Stimulated activated naive CD8-positive, alpha-beta T cell treated with anti-CD3 and anti-CD28 coated beads, Interleukin-15, Interleukin-2, amounts not matched to agents 100 U/mL and 50 U/mL, for 24 hours (primary cell): ENCODE data around the gene STAC.

ENCODE experiments used
- ATAC-seq: fragments of 150-1000 bp; cut with Tn5 transposase; one replicate; pipeline ENCODE4 v1.10.0; 2021
- DNase-seq: peaks from one replicate; pipeline ENCODE4 v3.0.0; 2021

The STAC gene

DNA sequence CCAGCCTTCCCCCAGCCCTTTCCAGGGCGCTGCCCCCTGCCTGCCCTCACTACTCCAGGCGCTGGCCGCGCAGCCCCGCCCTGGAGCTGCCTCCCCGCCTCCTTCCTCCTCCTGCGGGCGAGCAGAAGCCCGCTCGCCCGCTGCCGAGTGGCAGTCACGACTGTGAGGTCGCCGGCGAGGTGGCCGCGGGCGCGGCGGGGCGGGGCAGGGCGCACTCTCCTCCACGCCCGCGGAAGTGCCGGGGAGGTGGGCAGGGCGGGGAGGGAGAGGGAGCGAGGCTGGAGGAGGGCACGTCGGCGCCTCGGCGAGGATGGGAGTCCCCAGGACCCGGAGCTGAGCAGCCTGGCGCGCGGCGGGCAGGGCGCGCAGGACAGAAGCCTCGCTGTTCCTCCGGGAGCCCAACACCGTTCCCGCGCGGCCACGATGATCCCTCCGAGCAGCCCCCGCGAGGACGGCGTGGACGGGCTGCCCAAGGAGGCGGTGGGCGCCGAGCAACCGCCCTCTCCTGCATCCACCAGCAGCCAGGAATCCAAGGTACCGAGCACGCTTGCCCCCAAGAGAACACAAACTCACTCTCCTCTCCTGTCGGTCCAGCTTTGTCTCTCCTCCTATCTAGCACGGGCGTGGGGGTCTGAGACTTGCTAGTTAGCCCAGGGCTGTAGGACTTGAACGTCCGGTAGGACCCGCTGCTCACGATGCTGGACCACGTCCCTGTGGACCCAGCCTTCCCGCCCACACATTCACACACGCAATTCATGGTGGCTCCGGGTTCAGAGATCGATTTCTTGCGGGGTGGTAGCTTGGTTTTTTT, at the start of gene STAC:
Gene STAC (plus strand): TSS at position 284 of the 811 bp plus-strand sequence. CDS start 140 bp downstream, at position 424.
- DNase-seq (peak; percentile 24), ATAC-seq (peak; percentile 50)

DNA sequence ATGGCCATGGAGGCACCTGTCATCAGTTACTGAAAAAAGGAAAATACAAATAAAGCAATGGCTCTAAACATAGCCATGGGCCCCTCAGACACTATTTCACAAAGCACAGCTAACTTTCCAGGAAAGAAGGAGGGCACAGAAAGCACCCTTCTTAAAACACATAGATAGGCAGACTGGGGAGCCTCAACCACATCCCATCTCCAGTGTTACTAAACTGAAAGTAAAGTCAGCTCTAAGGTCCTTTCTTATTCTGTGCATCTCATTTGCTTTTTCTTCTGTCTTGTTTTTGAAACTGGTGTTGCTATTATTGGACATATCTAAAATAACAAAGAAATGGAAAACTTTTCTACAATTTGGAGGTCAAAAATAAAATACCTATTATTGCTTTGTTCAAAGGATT, 48.2 kb upstream of the STAC start:
- DNase-seq (no peak), ATAC-seq (no peak)

DNA sequence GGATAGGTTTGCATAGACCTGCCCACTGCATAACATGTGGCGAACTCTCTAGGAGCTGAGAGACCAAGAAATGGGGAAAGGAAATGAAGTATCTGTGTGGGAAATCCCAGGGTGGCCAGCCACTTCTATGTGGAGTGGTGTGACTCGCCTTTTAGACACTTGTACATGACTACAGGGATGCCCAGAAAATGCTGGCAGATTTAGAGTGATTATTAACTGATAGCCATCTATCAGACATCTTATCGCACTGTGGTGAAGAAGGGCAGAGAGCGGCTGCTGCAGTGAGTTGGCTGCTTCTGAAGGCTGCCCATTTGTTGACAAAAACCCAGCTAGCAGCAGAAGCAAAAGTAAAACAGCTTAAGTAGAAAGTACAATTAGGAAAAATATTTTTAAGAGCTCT, 18.1 kb upstream of the STAC start:
- no peak for ATAC-seq
- DNase-seq, result no peak

- DNase-seq, result no peak
- ATAC-seq, result no peak
Observed at GRCh38 chr3:36362973-36363372, 17.3 kb upstream of the STAC start.

- ATAC-seq (no peak), DNase-seq (no peak)
Observed at GRCh38 chr3:36364260-36364659, 16.0 kb upstream of the STAC start.

GRCh38 chr3:36365829-36366228, 14.5 kb upstream of the STAC start:
- DNase-seq (no peak), ATAC-seq (no peak)

- ATAC-seq (no peak), DNase-seq (no peak)
Observed at GRCh38 chr3:36366308-36366707, 14.0 kb upstream of the STAC start.

DNA sequence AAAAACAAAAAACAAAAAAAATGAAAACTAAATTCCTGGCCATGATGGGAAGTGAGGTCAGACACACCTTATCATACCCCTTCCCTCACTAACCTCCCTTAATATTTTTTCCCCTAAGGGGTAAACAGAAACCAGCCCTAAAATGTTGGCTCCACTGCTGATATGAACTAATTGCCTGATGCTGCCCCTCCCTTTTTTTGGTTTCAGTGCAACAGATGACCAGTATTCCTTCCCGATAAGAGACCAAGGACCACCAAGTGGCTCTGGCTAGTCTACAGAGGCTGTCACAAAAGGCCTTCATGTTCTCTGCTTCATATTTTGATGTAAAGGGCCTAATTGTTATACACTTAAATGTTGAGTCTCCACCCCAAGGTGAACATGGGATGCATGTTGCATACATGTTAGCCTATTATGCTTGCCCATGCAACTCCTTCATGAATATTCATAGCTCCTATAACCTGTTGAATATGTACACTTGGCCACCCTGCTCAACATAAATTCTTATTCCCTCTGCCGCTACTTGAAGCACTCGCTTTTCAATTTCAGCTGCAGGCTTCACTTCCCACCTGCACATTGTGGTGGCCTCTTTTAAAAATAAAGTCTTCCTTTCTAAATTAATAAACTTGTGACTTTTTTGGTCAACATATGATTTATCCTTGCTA, 12.3 kb upstream of the STAC start:
- ATAC-seq (no peak), DNase-seq (no peak)

DNA sequence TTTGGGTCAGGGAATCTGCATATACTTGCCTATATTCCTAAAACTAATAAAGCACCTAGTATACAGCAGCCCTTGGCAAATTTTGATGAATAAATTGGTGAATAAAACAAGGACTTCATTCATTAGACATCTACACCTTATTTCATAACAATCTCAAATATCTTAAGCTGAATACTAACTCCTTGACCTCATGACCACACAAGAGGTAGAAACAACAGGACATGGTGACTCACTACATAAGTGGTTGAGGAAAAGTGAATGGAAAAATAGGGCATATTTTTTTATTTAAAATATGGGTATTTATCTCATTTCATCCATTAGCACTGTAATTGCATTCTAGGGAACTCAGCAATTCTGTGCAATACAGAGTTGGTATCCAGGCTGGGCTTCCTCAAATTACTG, 7.8 kb upstream of the STAC start:
- no peak for DNase-seq
- no peak for ATAC-seq

GRCh38 chr3:36373084-36373483, 7.2 kb upstream of the STAC start:
- ATAC-seq (no peak), DNase-seq (no peak)

GRCh38 chr3:36373666-36374065, 6.6 kb upstream of the STAC start:
- ATAC-seq (no peak), DNase-seq (no peak)

GRCh38 chr3:36379872-36380220, 458 bp upstream of the STAC start:
- no peak for ATAC-seq
- DNase-seq, result no peak

GRCh38 chr3:36381311-36381956, 1.1 kb downstream of the STAC start:
- ATAC-seq, result no peak
- no peak for DNase-seq

GRCh38 chr3:36393563-36393962, 13.3 kb downstream of the STAC start:
- DNase-seq (no peak), ATAC-seq (no peak)

DNA sequence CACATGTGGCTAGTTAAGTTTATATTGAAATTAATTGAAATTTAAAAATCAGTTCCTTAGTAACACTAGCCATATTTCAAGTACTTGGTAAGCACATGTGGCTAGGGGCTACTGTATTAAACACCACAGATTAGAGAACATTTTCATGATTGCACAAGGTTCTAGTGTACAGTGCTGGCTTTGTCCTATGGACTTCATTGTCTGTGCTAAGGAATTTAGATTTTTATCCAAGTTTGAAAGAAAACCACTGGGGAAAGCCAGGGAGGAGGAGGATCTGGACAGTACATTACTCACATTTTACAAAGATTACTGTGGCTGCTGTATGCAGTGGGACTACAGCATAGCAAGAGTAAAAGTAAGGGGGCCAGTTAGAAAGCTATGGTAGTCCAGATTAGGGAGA, 13.9 kb downstream of the STAC start:
- ATAC-seq (no peak), DNase-seq (no peak)

- DNase-seq (no peak), ATAC-seq (no peak)
Observed at GRCh38 chr3:36397841-36398240, 17.5 kb downstream of the STAC start.

DNA sequence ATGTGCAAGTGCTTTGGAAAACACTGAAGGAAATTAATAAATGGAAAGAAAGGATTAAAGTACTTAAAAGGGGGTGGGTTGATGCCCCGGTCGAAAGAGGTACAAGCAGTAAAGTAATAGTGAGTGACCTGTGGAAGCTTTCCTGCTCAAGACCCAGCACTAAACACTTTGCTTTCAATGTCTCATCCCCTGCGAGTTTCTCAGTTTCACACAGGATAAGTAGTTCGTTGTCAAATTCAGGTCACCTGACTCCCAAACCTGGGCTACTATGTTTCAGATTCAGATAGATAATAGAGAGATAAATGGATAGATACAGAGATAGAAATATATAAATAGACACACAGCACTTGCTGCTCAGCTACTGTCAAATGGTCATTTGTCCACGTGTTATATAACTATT, 19.6 kb downstream of the STAC start:
- DNase-seq (no peak), ATAC-seq (no peak)

- ATAC-seq (no peak), DNase-seq (no peak)
Observed at GRCh38 chr3:36401056-36401455, 20.8 kb downstream of the STAC start.

GRCh38 chr3:36403661-36404060, 23.4 kb downstream of the STAC start:
- ATAC-seq (no peak), DNase-seq (no peak)

GRCh38 chr3:36405190-36405589, 24.9 kb downstream of the STAC start:
- DNase-seq (no peak), ATAC-seq (no peak)

DNA sequence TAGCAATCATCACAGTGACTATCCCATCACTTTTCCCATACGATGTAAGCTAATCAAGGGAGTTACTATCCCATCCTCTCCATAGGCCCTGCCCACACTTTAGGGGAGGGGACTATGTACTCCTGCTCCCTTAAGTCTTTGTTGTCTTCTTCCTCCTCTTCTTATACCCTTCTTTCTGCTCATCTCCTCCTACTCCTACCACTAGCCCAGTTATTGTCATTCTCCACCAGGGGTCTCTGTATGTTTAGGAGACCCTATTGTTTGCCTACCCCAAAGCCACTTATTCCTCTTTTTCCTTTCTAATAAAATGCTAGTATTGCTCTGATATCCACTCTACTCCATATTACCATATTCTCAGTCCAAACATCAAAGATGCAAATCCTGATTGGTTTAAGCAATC, 27.8 kb downstream of the STAC start:
- ATAC-seq, result no peak

DNA sequence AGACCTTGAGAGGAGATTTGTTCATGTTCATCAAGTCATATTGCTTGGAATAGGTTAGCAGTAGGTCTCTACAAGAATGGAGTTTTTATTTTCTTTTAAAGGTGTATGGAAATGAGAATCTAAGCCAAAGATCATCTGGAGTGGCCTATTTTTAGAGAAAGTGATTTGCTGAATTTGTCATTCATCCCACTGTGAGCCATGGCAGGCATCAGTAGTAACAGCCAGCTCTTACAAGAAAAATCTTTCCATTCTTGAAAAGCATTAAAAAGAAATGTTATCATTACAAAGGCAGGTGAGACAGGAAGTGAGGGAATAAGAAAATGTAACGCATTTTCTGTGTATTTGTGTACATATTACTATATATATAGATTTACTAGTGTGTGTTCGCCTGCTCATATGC, 29.6 kb downstream of the STAC start:
- no peak for DNase-seq
- ATAC-seq, result no peak

More for the DNA sequence above, 27.8 kb downstream of the STAC start:
- no peak for DNase-seq

DNA sequence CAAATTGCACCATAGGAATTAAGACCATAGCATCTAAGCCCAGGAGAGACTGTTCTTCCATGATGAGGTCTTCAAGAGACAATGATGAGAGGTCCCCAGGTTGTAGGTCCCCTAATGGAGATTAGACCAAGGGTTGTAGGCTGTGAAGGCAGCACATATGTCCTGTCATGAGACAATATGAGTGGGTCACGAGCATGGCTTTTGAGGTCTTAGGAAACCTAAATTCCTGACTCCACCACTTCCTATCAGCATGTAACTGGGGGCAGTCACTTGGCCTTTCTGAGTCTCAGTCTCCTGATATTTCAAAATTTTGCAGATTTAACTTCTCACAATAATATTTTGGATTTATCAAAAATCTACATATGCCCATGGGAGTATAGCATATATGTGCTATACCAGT, 31.3 kb downstream of the STAC start:
- DNase-seq (no peak), ATAC-seq (no peak)

DNA sequence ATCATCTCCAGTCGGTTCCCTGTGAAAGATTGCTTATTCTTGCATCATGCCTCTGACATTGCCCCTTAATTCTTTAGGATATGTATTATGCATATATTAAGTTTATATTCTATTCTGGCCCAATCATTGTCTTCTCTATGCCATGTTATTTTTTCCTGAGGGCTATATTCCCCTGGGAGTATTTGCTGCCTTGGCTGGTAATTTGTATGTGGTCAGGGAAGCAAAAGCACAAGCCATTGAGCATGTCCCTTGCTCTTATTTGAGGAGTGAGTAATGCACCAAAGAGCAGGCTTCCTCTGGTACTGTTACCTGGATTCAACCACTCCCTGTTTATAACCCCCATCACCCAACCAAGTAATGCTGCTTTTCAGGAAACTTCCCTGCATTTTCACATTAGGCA, 36.3 kb downstream of the STAC start:
- ATAC-seq (no peak), DNase-seq (no peak)
